Mesenchymal stem cell (in vitro differentiated cells and primary cell): ENCODE data around the gene FTO.

Experiments
- DNase-seq: peaks from one replicate; pipeline ENCODE4 v3.0.0-alpha.2; 2013
- H2AFZ ChIP-seq: one replicate; pipeline ENCODE4 v1.6.1; 2013; ENCODE audit warnings: low read depth, mild to moderate bottlenecking, control low read depth, inconsistent platforms, low read length, moderate library complexity
- H2AK5ac ChIP-seq: 2 replicates; pipeline ENCODE4 v1.6.1; 2013; ENCODE audit warnings: low read length, moderate library complexity, mild to moderate bottlenecking, inconsistent platforms; ENCODE audit not compliant: severe bottlenecking
- H2BK120ac ChIP-seq: one replicate; pipeline ENCODE4 v1.6.1; 2013; ENCODE audit warnings: low read depth, mild to moderate bottlenecking, inconsistent platforms, low read length, moderate library complexity
- H2BK12ac ChIP-seq, 2 experiments: one replicate each; pipeline ENCODE4 v1.6.1; 2013; ENCODE audit warnings: inconsistent platforms in 2 of 2, low read length in 2 of 2, mild to moderate bottlenecking in 2 of 2, moderate library complexity in 2 of 2, control low read depth in 1 of 2
- H2BK15ac ChIP-seq: one replicate; pipeline ENCODE4 v1.6.1; 2013; ENCODE audit warnings: mild to moderate bottlenecking, low read depth, inconsistent platforms; ENCODE audit not compliant: poor library complexity, severe bottlenecking
- H2BK5ac ChIP-seq: 2 replicates; pipeline ENCODE4 v1.6.1; 2013; ENCODE audit warnings: low read depth, mild to moderate bottlenecking, low read length, control low read depth, inconsistent platforms; ENCODE audit not compliant: poor library complexity, severe bottlenecking
- H3K14ac ChIP-seq, 2 experiments: one replicate each; pipeline ENCODE4 v1.6.1; 2013; ENCODE audit warnings: inconsistent platforms in 2 of 2, low read length in 2 of 2, control low read depth in 1 of 2, mild to moderate bottlenecking in 1 of 2, moderate library complexity in 1 of 2
- H3K18ac ChIP-seq, 2 experiments: one replicate each; pipeline ENCODE4 v1.6.1; 2013; ENCODE audit warnings: inconsistent platforms in 2 of 2, low read length in 2 of 2, control low read depth in 1 of 2, low read depth in 1 of 2, mild to moderate bottlenecking in 1 of 2
- H3K23ac ChIP-seq, 2 experiments: one replicate each; pipeline ENCODE4 v1.6.1; 2013; ENCODE audit warnings: inconsistent platforms in 2 of 2, low read length in 2 of 2, mild to moderate bottlenecking in 2 of 2, moderate library complexity in 2 of 2, control low read depth in 1 of 2
- H3K27ac ChIP-seq: 2 replicates; pipeline ENCODE4 v1.5.1; 2013; ENCODE audit warnings: mild to moderate bottlenecking, moderate library complexity, low read length, control low read depth, inconsistent platforms; ENCODE audit not compliant: poor library complexity, severe bottlenecking
- H3K27me3 ChIP-seq, 2 experiments: 2 replicates each; pipeline versions ENCODE4 v1.6.1 to v1.7.0; 2013; ENCODE audit warnings: low read length in 2 of 2, mild to moderate bottlenecking in 2 of 2, moderate library complexity in 2 of 2, control low read depth in 1 of 2, inconsistent platforms in 1 of 2; ENCODE audit not compliant: control insufficient read depth in 1 of 2, insufficient read depth in 1 of 2
- H3K36me3 ChIP-seq, 2 experiments: 2 replicates each; pipeline versions ENCODE4 v1.6.1 to v1.7.0; 2013; ENCODE audit warnings: low read length in 2 of 2, control low read depth in 1 of 2, inconsistent platforms in 1 of 2, low read depth in 1 of 2, mild to moderate bottlenecking in 1 of 2; ENCODE audit not compliant: insufficient read depth in 2 of 2, control insufficient read depth in 1 of 2
- H3K4ac ChIP-seq, 2 experiments: one replicate each; pipeline ENCODE4 v1.6.1; 2013; ENCODE audit warnings: inconsistent platforms in 2 of 2, low read length in 2 of 2, mild to moderate bottlenecking in 2 of 2, moderate library complexity in 2 of 2, control low read depth in 1 of 2, low read depth in 1 of 2
- H3K4me1 ChIP-seq: 2 replicates; pipeline ENCODE4 v1.6.1; 2013; ENCODE audit warnings: low read depth, low read length, control low read depth; ENCODE audit not compliant: control insufficient read depth, insufficient read depth
- H3K4me2 ChIP-seq: 2 replicates; pipeline ENCODE4 v1.6.1; 2013; ENCODE audit warnings: low read length, mild to moderate bottlenecking, inconsistent platforms; ENCODE audit not compliant: poor library complexity, severe bottlenecking
- H3K4me3 ChIP-seq, 2 experiments: 2 replicates each; pipeline versions ENCODE4 v1.5.1 to v1.7.0; 2013; ENCODE audit warnings: low read length in 2 of 2, mild to moderate bottlenecking in 2 of 2, control low read depth in 1 of 2, low read depth in 1 of 2; ENCODE audit not compliant: insufficient read depth in 1 of 2
- H3K79me1 ChIP-seq: replicated peaks from 2 replicates; pipeline ENCODE4 v1.6.1; 2013; ENCODE audit warnings: mild to moderate bottlenecking, control low read depth, low read length, inconsistent platforms; ENCODE audit not compliant: poor library complexity, severe bottlenecking
- H3K9ac ChIP-seq: 2 replicates; pipeline ENCODE4 v1.7.0; 2013; ENCODE audit warnings: mild to moderate bottlenecking, low read length, moderate library complexity
- H3K9me3 ChIP-seq: 2 replicates; pipeline ENCODE4 v1.7.0; 2013; ENCODE audit warnings: mild to moderate bottlenecking, low read length; ENCODE audit not compliant: control insufficient read depth
- H4K8ac ChIP-seq: one replicate; pipeline ENCODE4 v1.6.1; 2013; ENCODE audit warnings: inconsistent platforms, mild to moderate bottlenecking, low read length, moderate library complexity
- H4K91ac ChIP-seq: one replicate; pipeline ENCODE4 v1.6.1; 2013; ENCODE audit warnings: mild to moderate bottlenecking, low read length, inconsistent platforms
- WGBS: methylation state at CpG from one replicate; pipeline ENCODE4 v1.1.7; 2013; ENCODE audit warnings: mixed read lengths; 5-methylcytosine and 5-hydroxymethylcytosine counted together

FTO gene

GRCh38 chr16:54171626-54172537 is 467.9 kb downstream of the FTO start:
- Histone ChIP-seq H3K4me1 (peaks cover 3% of the 10 kb centered on the region), H3K79me1 (no peaks in the 10 kb centered on the region), H3K9me3 (no peaks in the 10 kb centered on the region), H3K9ac (no peak overlapping the region), H3K4ac (no peak overlapping the region), H4K91ac (no peak overlapping the region), H3K18ac (no peak overlapping the region), H3K23ac (no peak overlapping the region), H3K27ac (no peak overlapping the region), H2AK5ac (no peak overlapping the region), H2BK5ac (no peak overlapping the region), H3K27me3 (peaks cover 0 to 34% of the 10 kb centered on the region in 2 experiments), H2AFZ (no peak overlapping the region), H3K14ac (no peak overlapping the region), H3K36me3 (no peaks in the 10 kb centered on the region), H2BK15ac (no peak overlapping the region), H2BK12ac (no peak overlapping the region), H3K4me3 (no peak overlapping the region), H4K8ac (no peak overlapping the region), H2BK120ac (no peak overlapping the region), H3K4me2 (no peak overlapping the region)
- peak; percentile 11 for DNase-seq
- WGBS = 78% methylated on average over 19 of the region's 22 CpGs

GRCh38 chr16:54173490-54173889 is 469.5 kb downstream of the FTO start:
- Histone ChIP-seq H3K18ac (no peak overlapping the region), H3K4me3 (no peak overlapping the region), H3K79me1 (no peaks in the 10 kb centered on the region), H4K91ac (no peak overlapping the region), H2AK5ac (no peak overlapping the region), H3K9me3 (no peaks in the 10 kb centered on the region), H2BK15ac (no peak overlapping the region), H3K9ac (no peak overlapping the region), H2BK5ac (no peak overlapping the region), H3K27ac (no peak overlapping the region), H2AFZ (no peak overlapping the region), H3K27me3 (peaks cover 0 to 40% of the 10 kb centered on the region in 2 experiments), H3K4me1 (peaks cover 3% of the 10 kb centered on the region), H3K23ac (no peak overlapping the region), H2BK120ac (no peak overlapping the region), H4K8ac (no peak overlapping the region), H3K4ac (no peak overlapping the region), H3K14ac (no peak overlapping the region), H3K36me3 (no peaks in the 10 kb centered on the region), H2BK12ac (no peak overlapping the region), H3K4me2 (no peak overlapping the region)
- 78% methylated on average over 5 of the region's 8 CpGs for WGBS
- DNase-seq = no peak

DNA sequence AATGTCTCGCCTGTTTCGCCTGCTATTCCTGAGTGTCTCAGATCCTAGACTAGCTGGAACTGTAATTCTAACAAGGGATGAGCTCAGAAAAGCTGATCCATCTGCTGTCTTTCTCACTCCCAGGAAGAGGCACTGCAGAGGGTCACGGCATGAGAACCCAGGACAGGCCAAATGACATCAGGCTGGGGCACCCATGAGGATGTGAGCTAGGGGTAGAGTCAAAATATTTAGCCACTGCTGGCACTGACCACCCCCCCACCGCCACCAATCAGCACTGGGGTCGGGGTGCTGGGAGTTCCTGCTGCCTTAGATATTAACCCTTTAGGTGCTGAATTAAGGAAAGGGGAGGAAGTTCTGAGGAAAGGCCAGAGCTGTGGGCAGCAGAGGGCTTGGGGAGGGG is 470.2 kb downstream of the FTO start:
- H2BK5ac ChIP-seq = no peak overlapping the region

GRCh38 chr16:54174750-54175149 is 470.8 kb downstream of the FTO start:
- H3K4me1 ChIP-seq = peaks cover 3% of the 10 kb centered on the region

More for the DNA sequence above, 470.2 kb downstream of the FTO start:
- no peaks in the 10 kb centered on the region for H3K36me3 ChIP-seq
- no peak overlapping the region for H4K91ac ChIP-seq
- H3K27me3 ChIP-seq = peaks cover 0 to 36% of the 10 kb centered on the region in 2 experiments
- no peak overlapping the region for H3K4ac ChIP-seq
- no peak overlapping the region for H2BK120ac ChIP-seq
- DNase-seq = no peak
- no peak overlapping the region for H2AFZ ChIP-seq
- 55% methylated on average over 3 of the region's 5 CpGs for WGBS
- H3K18ac ChIP-seq = no peak overlapping the region
- no peak overlapping the region for H2BK12ac ChIP-seq
- H3K14ac ChIP-seq = no peak overlapping the region
- no peak overlapping the region for H3K9ac ChIP-seq
- no peaks in the 10 kb centered on the region for H3K79me1 ChIP-seq
- H3K9me3 ChIP-seq = no peaks in the 10 kb centered on the region
- no peak overlapping the region for H3K4me3 ChIP-seq
- no peak overlapping the region for H2AK5ac ChIP-seq
- no peak overlapping the region for H2BK15ac ChIP-seq
- peaks cover 3% of the 10 kb centered on the region for H3K4me1 ChIP-seq
- no peak overlapping the region for H3K4me2 ChIP-seq
- H3K27ac ChIP-seq = no peak overlapping the region
- no peak overlapping the region for H4K8ac ChIP-seq
- H3K23ac ChIP-seq = no peak overlapping the region

More at GRCh38 chr16:54174750-54175149, 470.8 kb downstream of the FTO start:
- H3K18ac ChIP-seq = no peak overlapping the region
- no peak overlapping the region for H2BK5ac ChIP-seq
- H3K27me3 ChIP-seq = peaks cover 0 to 33% of the 10 kb centered on the region in 2 experiments
- no peak overlapping the region for H2AFZ ChIP-seq
- H3K27ac ChIP-seq = no peak overlapping the region
- no peak overlapping the region for H2AK5ac ChIP-seq
- no peak overlapping the region for H2BK12ac ChIP-seq
- no peak overlapping the region for H3K4me3 ChIP-seq
- H3K79me1 ChIP-seq = no peaks in the 10 kb centered on the region
- H3K4ac ChIP-seq = no peak overlapping the region
- no peak for DNase-seq
- no peak overlapping the region for H3K23ac ChIP-seq
- H2BK15ac ChIP-seq = no peak overlapping the region
- no peak overlapping the region for H3K14ac ChIP-seq
- H3K36me3 ChIP-seq = no peaks in the 10 kb centered on the region
- H3K4me2 ChIP-seq = no peak overlapping the region
- H4K8ac ChIP-seq = no peak overlapping the region
- H3K9ac ChIP-seq = peak overlapping the region; percentile 70
- no peak overlapping the region for H2BK120ac ChIP-seq
- no peaks in the 10 kb centered on the region for H3K9me3 ChIP-seq
- no peak overlapping the region for H4K91ac ChIP-seq
